HepG2 (cell line): Measurements from ENCODE around the gene APBB2. TPM values are rescaled to one million over a fixed set of nuclear protein-coding genes. Genes with fewer than 3 reads are reported as not detected.

Source experiments
- ATAC-seq: fragments of 200-7000 bp; cut with Tn5 transposase; 3 replicates; pipeline ENCODE4 v1.9.1; 2020; ENCODE audit warnings: mild to moderate bottlenecking, moderate library complexity
- BruUV-seq: library from RNA; stranded (reverse); fragments of 400-500 nt; replicated peaks from 2 replicates; lab custom pipeline; 2021; lab: Mats Ljungman, UMichigan
- CTCF ChIA-PET: fragments of 300-600 bp; formaldehyde crosslinking; extraction: SDS; loops from one replicate; lab custom pipeline; 2021; ENCODE audit warnings: low total read pairs, inconsistent platforms, low intra/inter-chr PET ratio; lab: Yijun Ruan, JAX
- POLR2A ChIA-PET: fragments of 350-600 bp; sonication (Branson Sonifier 250); formaldehyde crosslinking; loops from one replicate; lab custom pipeline; 2020; ENCODE audit warnings: antibody characterized with exemption, inconsistent platforms; lab: Yijun Ruan, JAX
- DNase-seq: peaks from one replicate; pipeline ENCODE4 v3.0.0-alpha.2; 2015; ENCODE audit warnings: low spot score
- FAIRE-seq: peaks from 3 replicates; lab custom pipeline; 2011; peaks lifted over from hg19 to GRCh38; lab: Jason Lieb, UNC
- H2AFZ ChIP-seq: one replicate; pipeline ENCODE4 v1.6.1; 2011; ENCODE audit warnings: low read length, inconsistent platforms
- H3K27ac ChIP-seq: fragments of 300-600 bp; 3 replicates; pipeline ENCODE4 v1.8.0; 2011; ENCODE audit warnings: mixed run types, mild to moderate bottlenecking, mixed read lengths, low read length, inconsistent platforms; ENCODE audit not compliant: insufficient read depth; ENCODE audit errors: extremely low read length
- H3K27me3 ChIP-seq, 2 experiments: fragments of 200-600 bp in 1 of 2; 2 replicates in 1 of 2; 3 replicates in 1 of 2; pipeline versions ENCODE4 v1.6.0 to v1.8.0; 2011; ENCODE audit warnings: low read length in 2 of 2, mild to moderate bottlenecking in 2 of 2, moderate library complexity in 2 of 2, inconsistent platforms in 1 of 2; ENCODE audit not compliant: insufficient read depth in 2 of 2, control insufficient read depth in 1 of 2
- H3K36me3 ChIP-seq, 2 experiments: fragments of 200-600 bp in 1 of 2; replicated peaks in 1 of 2; 2 replicates in 1 of 2; 3 replicates in 1 of 2; pipeline versions ENCODE4 v1.5.1 to v1.8.0; 2011; ENCODE audit warnings: low read length in 2 of 2, inconsistent platforms in 1 of 2; ENCODE audit not compliant: insufficient read depth in 2 of 2, control insufficient read depth in 1 of 2
- H3K4me1 ChIP-seq: 2 replicates; pipeline ENCODE4 v1.5.1; 2012; ENCODE audit warnings: low read length, inconsistent platforms; ENCODE audit not compliant: insufficient read depth
- H3K4me2 ChIP-seq: 2 replicates; pipeline ENCODE4 v1.6.0; 2011; ENCODE audit warnings: low read depth, low read length, inconsistent platforms
- H3K4me3 ChIP-seq, 3 experiments: fragments of 200-600 bp in 1 of 3; sonication (generic), shearing (Covaris generic) in 1 of 3; replicated peaks in 1 of 3; 2 replicates each; pipeline ENCODE4 v1.5.1; 2011 to 2016; ENCODE audit warnings: low read length in 3 of 3, inconsistent platforms in 2 of 3, low read depth in 2 of 3, mild to moderate bottlenecking in 2 of 3, control low read depth in 1 of 3, mixed read lengths in 1 of 3; ENCODE audit not compliant: insufficient read depth in 1 of 3
- H3K79me2 ChIP-seq: one replicate; pipeline ENCODE4 v1.6.1; 2011; ENCODE audit warnings: low read length, inconsistent platforms; ENCODE audit not compliant: insufficient read depth
- H3K9ac ChIP-seq: 2 replicates; pipeline ENCODE4 v1.6.0; 2011; ENCODE audit warnings: mild to moderate bottlenecking, low read depth, low read length, inconsistent platforms; ENCODE audit not compliant: insufficient read depth
- H3K9me3 ChIP-seq: 2 replicates; pipeline ENCODE4 v1.5.1; 2012; ENCODE audit warnings: mild to moderate bottlenecking, low read length
- H4K20me1 ChIP-seq: 2 replicates; pipeline ENCODE4 v1.6.0; 2011; ENCODE audit warnings: inconsistent platforms, mild to moderate bottlenecking, low read length, moderate library complexity; ENCODE audit not compliant: insufficient read depth
- AGO2 ChIP-seq: fragments of 200-400 bp; formaldehyde crosslinking; optimal IDR thresholded peaks from 2 replicates; pipeline ENCODE3; 2017; ENCODE audit warnings: mild to moderate bottlenecking, low read depth, low read length, moderate library complexity
- NFAT5 ChIP-seq: sonication (generic); formaldehyde crosslinking; IDR thresholded peaks from 2 replicates; pipeline ENCODE4 v1.4.0; 2020; ENCODE audit warnings: missing genetic modification reagents
- NPAS2 ChIP-seq: sonication (generic); formaldehyde crosslinking; IDR thresholded peaks from 2 replicates; pipeline ENCODE4 v1.8.0; 2022; ENCODE audit warnings: mild to moderate bottlenecking, missing genetic modification reagents, borderline replicate concordance
- ZNF10 ChIP-seq: sonication (generic); formaldehyde crosslinking; IDR thresholded peaks from 2 replicates; pipeline ENCODE4 v1.4.0; 2020; ENCODE audit warnings: mild to moderate bottlenecking, low read depth, missing genetic modification reagents, borderline replicate concordance
- ZNF644 ChIP-seq: IDR thresholded peaks from 2 replicates; pipeline ENCODE4 v1.6.1; 2016; ENCODE audit warnings: low read depth
- ZSCAN20 ChIP-seq: sonication (generic); formaldehyde crosslinking; IDR thresholded peaks from 2 replicates; pipeline ENCODE4 v1.4.0; 2020; ENCODE audit warnings: missing genetic modification reagents, mild to moderate bottlenecking, borderline replicate concordance
- WGBS: methylation state at CpG from one replicate; pipeline ENCODE4 v1.1.6; 2017; ENCODE audit warnings: low lambda C conversion rate; 5-methylcytosine and 5-hydroxymethylcytosine counted together
- in situ Hi-C: cut with HindIII; loops from 2 replicates; pipeline ENCODE4 v1.10.0; 2017; ENCODE audit warnings: low pct_unique_long_range_greater_than_20kb; ENCODE audit not compliant: extremely low pct_ligation_motif_present
- intact Hi-C: fragments of 100-400 bp; cut with micrococcal nuclease; formaldehyde crosslinking; loops from one replicate; pipeline ENCODE4 v1.10.0; 2022; ENCODE audit not compliant: unreplicated experiment
- polyA plus RNA-seq, 8 experiments: library from polyadenylated mRNA; depleted of rRNA in 3 of 8; stranded (reverse) in 7 of 8; unstranded in 1 of 8; fragments of >200 nt; fragmentation: Illumina TruSeq in 4 of 8; extraction: Trizol in 4 of 8; gene quantifications; 2 replicates each; pipeline versions ENCODE4 v1.2.1 to v1.2.3, GENCODE V29; 2011 to 2016; ENCODE audit warnings: low read depth in 4 of 8, missing spikeins in 1 of 8, mixed read lengths in 1 of 8; ENCODE audit not compliant: insufficient read depth in 1 of 8
- total RNA-seq, 5 experiments: library from RNA; depleted of rRNA; stranded (reverse); fragments of >200 nt; fragmentation: Illumina TruSeq; extraction: Trizol; gene quantifications; 2 replicates each; pipeline ENCODE4 v1.2.3, GENCODE V29; 2016; ENCODE audit warnings: low read depth in 1 of 5
- TF ChIP-seq, protein P1 (sequence below): sonication (generic); formaldehyde crosslinking; IDR thresholded peaks from 2 replicates; pipeline ENCODE4 v1.5.1; 2020; ENCODE audit warnings: missing genetic modification reagents, mild to moderate bottlenecking, borderline replicate concordance

The APBB2 gene
- total and polyA plus RNA-seq, 2 of the 13 experiments (the other 11 are each of a cell fraction or from before 2014, with no cell fraction given), result 11.7 to 17.0 TPM

DNA sequence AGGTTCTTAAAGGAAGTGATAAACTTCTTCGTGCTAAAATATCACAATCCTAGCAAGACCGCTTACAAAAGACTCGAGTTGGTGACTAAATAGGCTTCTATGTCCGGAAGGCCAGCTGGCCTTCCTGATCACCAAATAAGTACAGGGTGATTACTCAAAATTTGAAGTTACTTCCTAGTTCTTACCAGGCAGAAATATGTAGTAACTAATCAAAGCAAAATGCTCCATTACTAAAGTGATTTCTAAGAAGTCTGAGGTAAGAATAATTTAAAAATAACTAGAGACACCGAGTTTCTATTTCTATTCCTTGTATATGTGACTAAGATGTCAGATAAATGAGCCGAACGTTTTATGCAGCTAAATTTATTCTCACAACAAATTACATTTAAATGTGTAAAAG, 402.4 kb downstream of the APBB2 start:
- intact Hi-C loops, result no loop called here
- H3K9ac ChIP-seq, result no peak overlapping the region
- in situ Hi-C loops, result no loop called here
- ChIA-PET CTCF (no interaction called here), POLR2A (no interaction called here)
- no peak for FAIRE-seq
- no peaks in the 10 kb centered on the region for H3K79me2 ChIP-seq
- 94% methylated on average over 7 of the region's 7 CpGs for WGBS
- BruUV-seq, result no TSS peak
- H3K4me1 ChIP-seq, result peaks cover 7% of the 10 kb centered on the region
- H3K4me2 ChIP-seq, result no peak overlapping the region
- no peaks in the 10 kb centered on the region for H3K27me3 ChIP-seq
- DNase-seq, result no peak
- no peaks in the 10 kb centered on the region for H3K9me3 ChIP-seq
- H3K36me3 ChIP-seq, result peaks cover 2 to 14% of the 10 kb centered on the region in 2 experiments; a peak in 4 of 5 replicates
- no peaks in the 10 kb centered on the region for H4K20me1 ChIP-seq
- ATAC-seq, result no peak
- TF ChIP-seq NPAS2 (no peak), ZSCAN20 (CRISPR knock-in tag) (no peak), ZNF644 (CRISPR knock-in tag) (no peak), NFAT5 (CRISPR knock-in tag) (no peak), ZNF10 (CRISPR knock-in tag) (no peak), AGO2 (no peak)
- TF ChIP-seq, protein P1, sequence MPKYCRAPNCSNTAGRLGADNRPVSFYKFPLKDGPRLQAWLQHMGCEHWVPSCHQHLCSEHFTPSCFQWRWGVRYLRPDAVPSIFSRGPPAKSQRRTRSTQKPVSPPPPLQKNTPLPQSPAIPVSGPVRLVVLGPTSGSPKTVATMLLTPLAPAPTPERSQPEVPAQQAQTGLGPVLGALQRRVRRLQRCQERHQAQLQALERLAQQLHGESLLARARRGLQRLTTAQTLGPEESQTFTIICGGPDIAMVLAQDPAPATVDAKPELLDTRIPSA (CRISPR knock-in tag), result no peak
- no peak overlapping the region for H2AFZ ChIP-seq
- H3K27ac ChIP-seq, result no peak overlapping the region
- no peak overlapping the region for H3K4me3 ChIP-seq
